Smooth muscle cell (in vitro differentiated cells): ENCODE measurements around the gene C5AR2. TPM values are rescaled to one million over a fixed set of nuclear protein-coding genes. Genes with fewer than 3 reads are reported as not detected.

ENCODE experiments used
- DNase-seq: peaks from one replicate; lab custom pipeline; 2025; ENCODE audit not compliant: unreplicated experiment; lab: John Stamatoyannopoulos, UW
- H2AFZ ChIP-seq: fragments of 200-600 bp; sonication (generic); 2 replicates; pipeline ENCODE4 v1.6.0; 2016; ENCODE audit warnings: antibody characterized with exemption, low read depth, mild to moderate bottlenecking
- H3F3A ChIP-seq: fragments of 200-600 bp; sonication (generic); 2 replicates; pipeline ENCODE4 v1.6.0; 2017; ENCODE audit warnings: antibody characterized with exemption, low read depth
- H3K27ac ChIP-seq: fragments of 200-600 bp; sonication (generic); 2 replicates; pipeline ENCODE4 v1.5.1; 2016; ENCODE audit warnings: low read depth, mild to moderate bottlenecking
- H3K27me3 ChIP-seq: fragments of 200-600 bp; sonication (generic); 2 replicates; pipeline ENCODE4 v1.6.1; 2016; ENCODE audit warnings: low read depth, mild to moderate bottlenecking
- H3K36me3 ChIP-seq: fragments of 200-600 bp; sonication (generic); 2 replicates; pipeline ENCODE4 v1.5.1; 2016; ENCODE audit warnings: low read depth
- H3K4me1 ChIP-seq: fragments of 200-600 bp; sonication (generic); 2 replicates; pipeline ENCODE4 v1.5.1; 2016; ENCODE audit warnings: low read depth
- H3K4me2 ChIP-seq: fragments of 200-600 bp; sonication (generic); 2 replicates; pipeline ENCODE4 v1.6.0; 2016; ENCODE audit warnings: mild to moderate bottlenecking
- H3K4me3 ChIP-seq: fragments of 200-600 bp; sonication (generic); 2 replicates; pipeline ENCODE4 v1.5.1; 2016; ENCODE audit warnings: mild to moderate bottlenecking
- H3K79me2 ChIP-seq: fragments of 200-600 bp; sonication (generic); 2 replicates; pipeline ENCODE4 v1.6.0; 2016; ENCODE audit warnings: low read depth, mild to moderate bottlenecking
- H3K9ac ChIP-seq: fragments of 200-600 bp; sonication (generic); 2 replicates; pipeline ENCODE4 v1.6.0; 2016; ENCODE audit warnings: low read depth
- H3K9me3 ChIP-seq: fragments of 200-600 bp; sonication (generic); replicated peaks from 2 replicates; pipeline ENCODE4 v1.5.1; 2016; ENCODE audit warnings: low read depth
- H4K20me1 ChIP-seq: fragments of 200-600 bp; sonication (generic); 2 replicates; pipeline ENCODE4 v1.6.0; 2016; ENCODE audit warnings: low read depth
- CTCF ChIP-seq: fragments of 200-600 bp; sonication (generic); IDR thresholded peaks from 2 replicates; pipeline ENCODE4 v1.5.1; 2017; ENCODE audit warnings: borderline replicate concordance, mild to moderate bottlenecking, antibody characterized with exemption; ENCODE audit not compliant: insufficient read depth, poor library complexity, severe bottlenecking
- WGBS: methylation state at CpG from one replicate; pipeline ENCODE4 v1.1.7; 2016; ENCODE audit warnings: low lambda C conversion rate; 5-methylcytosine and 5-hydroxymethylcytosine counted together
- polyA plus RNA-seq: library from polyadenylated mRNA; unstranded; fragments of >200 nt; fragmentation: Nextera tagmentation; extraction: Ambion mirVana; gene quantifications from 2 replicates; pipeline ENCODE4 v1.2.1, GENCODE V29; 2016
- total RNA-seq: library from RNA; depleted of rRNA; stranded (reverse); fragments of >200 nt; gene quantifications from 2 replicates; pipeline ENCODE4 v1.2.3, GENCODE V29; 2014

The C5AR2 gene
- total and polyA plus RNA-seq, 2 experiments from 2014 or later: 0.49 TPM; not detected in 1

GRCh38 chr19:47375694-47376588 lies 44.0 kb downstream of the C5AR2 start:
- Histone ChIP-seq H3F3A (no peaks in the 10 kb centered on the region), H3K27ac (no peak overlapping the region), H3K4me1 (no peaks in the 10 kb centered on the region), H3K9ac (no peak overlapping the region), H3K9me3 (no peaks in the 10 kb centered on the region), H3K4me3 (no peak overlapping the region), H3K27me3 (no peaks in the 10 kb centered on the region), H3K36me3 (peaks cover 4% of the 10 kb centered on the region), H3K4me2 (no peak overlapping the region), H2AFZ (no peak overlapping the region), H4K20me1 (no peaks in the 10 kb centered on the region), H3K79me2 (no peaks in the 10 kb centered on the region)
- DNase-seq: no peak
- 99% methylated on average over 30 of the region's 30 CpGs for WGBS
- no peak for TF ChIP-seq CTCF

GRCh38 chr19:47376589-47377144 lies 44.7 kb downstream of the C5AR2 start:
- H3F3A ChIP-seq: no peaks in the 10 kb centered on the region
- H3K4me1 ChIP-seq: no peaks in the 10 kb centered on the region
- no peak overlapping the region for H3K9ac ChIP-seq
- no peak for DNase-seq
- H4K20me1 ChIP-seq: no peaks in the 10 kb centered on the region
- H3K4me2 ChIP-seq: no peak overlapping the region
- H3K79me2 ChIP-seq: no peaks in the 10 kb centered on the region
- H3K27me3 ChIP-seq: no peaks in the 10 kb centered on the region
- no peak overlapping the region for H3K4me3 ChIP-seq
- no peak for TF ChIP-seq CTCF
- no peaks in the 10 kb centered on the region for H3K9me3 ChIP-seq
- H2AFZ ChIP-seq: no peak overlapping the region
- H3K27ac ChIP-seq: no peak overlapping the region
- WGBS: 91% methylated on average over 16 of the region's 16 CpGs
- peaks cover 4% of the 10 kb centered on the region for H3K36me3 ChIP-seq

- H3K9me3 ChIP-seq: no peaks in the 10 kb centered on the region
- H3K4me1 ChIP-seq: no peaks in the 10 kb centered on the region
- H3K27me3 ChIP-seq: no peaks in the 10 kb centered on the region
- H3K79me2 ChIP-seq: no peaks in the 10 kb centered on the region
- peaks cover 4% of the 10 kb centered on the region for H3K36me3 ChIP-seq
- TF ChIP-seq CTCF: no peak
- H4K20me1 ChIP-seq: no peaks in the 10 kb centered on the region
- DNase-seq: no peak
- H2AFZ ChIP-seq: no peak overlapping the region
- no peak overlapping the region for H3K4me2 ChIP-seq
- H3F3A ChIP-seq: no peaks in the 10 kb centered on the region
- no peak overlapping the region for H3K9ac ChIP-seq
- no peak overlapping the region for H3K27ac ChIP-seq
- H3K4me3 ChIP-seq: no peak overlapping the region
- 98% methylated on average over 16 of the region's 16 CpGs for WGBS
These were observed 45.3 kb downstream of the C5AR2 start for GRCh38 chr19:47377208-47377701.
